NCI-H524 (cell line): Measurements from ENCODE around the gene SLC2A9.
"Not testable (repeated sequence)": the region's sequence is repeated elsewhere in the genome, so short reads cannot be mapped to it uniquely, and the experiment has no call there.

Experiments used
- DNase-seq, 2 experiments: peaks; one replicate each; lab custom pipeline; 2025; lab: John Stamatoyannopoulos, UW

The SLC2A9 gene

DNA sequence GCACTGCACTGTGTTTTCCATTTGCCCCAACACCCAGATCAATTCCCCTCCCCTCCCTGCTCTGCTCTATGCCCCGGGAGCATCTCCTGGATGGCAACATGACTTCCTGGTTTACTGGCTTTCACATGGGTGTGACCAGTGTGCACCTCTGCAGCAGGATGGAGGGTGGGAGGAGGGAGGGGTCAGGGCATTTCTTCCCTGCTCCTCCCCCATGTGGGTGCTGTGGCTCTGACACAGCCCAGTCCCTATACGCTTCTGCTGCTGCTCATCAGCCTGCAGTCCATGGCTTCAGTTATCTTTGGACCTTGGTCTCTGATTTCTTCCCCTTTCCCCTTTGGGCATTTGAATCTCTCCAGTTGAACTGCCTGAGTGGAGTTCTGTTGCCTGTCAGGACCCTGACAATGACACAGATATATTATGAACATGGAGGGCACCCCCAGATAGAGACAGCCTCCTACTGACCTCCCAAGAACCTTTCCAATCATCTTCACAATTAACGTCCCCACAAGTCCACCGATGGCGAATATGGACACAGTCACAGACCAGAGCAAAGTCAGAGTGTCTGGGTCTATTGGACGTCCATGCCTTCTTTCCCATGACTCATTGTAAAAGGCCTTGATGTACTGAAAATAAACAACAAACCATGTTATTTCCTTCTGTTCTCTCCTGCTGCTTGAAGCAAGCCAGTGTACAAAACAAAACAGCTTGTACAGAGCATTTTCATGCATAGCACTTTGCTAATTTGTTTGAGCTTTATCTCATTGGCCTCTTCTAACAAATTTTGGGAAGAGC is 24.8 kb downstream of the SLC2A9 start:
- DNase-seq: no peak

DNA sequence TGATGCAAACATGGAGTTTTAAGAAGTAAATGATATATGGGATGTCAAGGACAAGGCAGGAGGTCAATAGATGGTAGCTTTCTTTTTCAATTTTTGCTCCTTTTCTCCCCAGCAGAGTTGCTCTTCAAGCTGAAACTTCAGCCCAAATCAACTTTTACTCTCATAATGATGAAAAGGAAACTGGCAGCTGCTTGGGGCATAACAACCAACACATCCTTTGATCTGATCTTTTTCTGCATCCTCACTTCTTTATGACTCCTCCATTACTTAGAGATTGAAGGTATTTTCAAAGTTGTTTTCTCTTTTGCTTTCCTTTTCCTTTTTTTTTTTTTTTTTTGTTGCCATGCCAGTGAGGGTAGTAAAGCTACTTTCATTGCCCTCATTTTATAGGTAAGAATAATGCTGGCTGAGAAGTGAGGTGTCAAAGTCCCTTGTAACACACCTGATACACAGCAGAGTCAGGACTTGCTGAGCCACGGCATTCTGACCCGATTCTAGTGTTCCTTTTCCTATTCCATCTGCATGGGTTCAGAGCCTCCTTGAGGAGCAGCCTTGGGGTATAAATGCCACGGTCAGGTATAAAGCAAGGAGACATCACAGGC is 26.9 kb downstream of the SLC2A9 start:
- DNase-seq: no peak

DNA sequence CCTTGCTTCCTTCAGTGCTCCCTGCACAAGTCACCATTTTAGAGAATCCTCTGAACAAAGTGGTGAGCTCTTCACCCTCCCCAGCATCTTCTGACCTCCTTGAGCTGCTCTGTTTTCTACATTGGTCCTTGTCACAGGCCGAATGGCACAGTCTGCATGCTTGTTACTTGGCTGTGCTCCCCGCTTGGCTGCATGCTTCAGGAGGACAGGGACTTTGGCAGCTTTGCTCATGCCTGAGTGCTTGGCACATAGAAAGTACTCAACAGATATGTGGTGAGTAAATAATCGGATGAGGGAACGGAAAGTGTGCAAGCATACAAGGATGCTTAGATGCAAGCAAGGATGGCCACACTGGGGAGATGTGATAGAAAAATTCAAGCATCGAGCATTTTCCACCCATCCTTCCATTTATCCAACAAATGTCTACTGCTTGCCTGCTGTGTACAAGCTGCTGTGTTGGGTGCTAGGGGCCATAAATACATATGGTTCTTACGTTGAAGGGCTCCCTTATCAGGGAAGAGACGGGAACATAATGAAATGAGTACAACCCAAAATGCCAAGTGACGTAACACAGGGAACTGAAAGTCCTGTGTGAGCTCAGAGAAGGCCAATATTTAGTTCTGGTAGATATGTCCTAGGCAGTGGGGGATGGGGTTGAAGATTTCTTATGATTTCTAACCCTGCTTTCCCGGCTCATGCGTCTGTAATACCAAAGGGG is 31.2 kb downstream of the SLC2A9 start:
- DNase-seq: no peak

DNA sequence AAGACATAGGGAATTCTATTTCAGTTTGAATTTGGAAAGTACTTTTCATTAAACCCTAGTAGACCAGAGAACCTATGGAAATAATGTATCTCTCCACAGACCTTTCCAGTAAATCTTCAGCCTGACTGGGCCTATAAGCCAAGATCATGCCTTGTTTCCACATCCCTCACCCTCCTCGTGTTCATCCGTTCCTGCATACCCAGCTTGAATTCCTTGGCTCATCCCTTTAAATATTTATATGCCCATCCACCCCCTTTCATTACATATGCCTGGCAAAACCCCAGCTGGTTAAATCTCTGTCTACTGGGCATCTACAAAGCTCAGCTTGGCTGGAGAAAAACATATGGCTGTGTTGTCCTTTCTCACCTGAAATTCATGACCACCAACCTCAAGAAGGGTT is 32.4 kb downstream of the SLC2A9 start:
- no peak for DNase-seq

- no peak for DNase-seq
Measured at GRCh38 chr4:9988363-9988749, 32.9 kb downstream of the SLC2A9 start.

- no peak for DNase-seq
Measured at GRCh38 chr4:9987749-9988362, 33.4 kb downstream of the SLC2A9 start.

GRCh38 chr4:9984621-9985020 is 36.7 kb downstream of the SLC2A9 start:
- DNase-seq: no peak

- no peak for DNase-seq
Measured at GRCh38 chr4:9983211-9983610, 38.1 kb downstream of the SLC2A9 start.

GRCh38 chr4:9981899-9982298 is 39.4 kb downstream of the SLC2A9 start:
- not testable (repeated sequence) for DNase-seq

GRCh38 chr4:9980898-9981297 is 40.4 kb downstream of the SLC2A9 start:
- DNase-seq: no peak

GRCh38 chr4:9979101-9979701 is 42.1 kb downstream of the SLC2A9 start:
- DNase-seq: peak in 1 of 2 experiments; percentile 38

GRCh38 chr4:9977518-9978031 is 43.7 kb downstream of the SLC2A9 start:
- DNase-seq: no peak

DNA sequence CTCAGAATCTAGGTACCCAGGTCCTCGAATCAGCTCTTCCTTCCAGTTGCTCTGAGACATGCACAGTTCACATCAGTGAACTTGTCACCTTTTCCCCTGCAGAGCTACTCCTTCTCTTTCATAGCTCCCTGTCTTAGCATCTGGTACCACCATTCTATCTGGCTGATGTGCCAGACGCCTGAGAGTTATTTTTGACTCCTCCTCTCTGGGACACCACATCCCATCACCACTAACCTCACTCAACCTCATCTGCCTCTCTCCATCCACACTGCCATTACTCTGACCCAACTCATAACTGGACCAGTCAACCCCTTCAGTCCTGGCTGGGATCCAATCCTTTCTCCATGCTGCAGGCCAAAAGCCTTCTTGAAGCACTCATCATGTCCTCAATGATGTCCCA is 44.5 kb downstream of the SLC2A9 start:
- DNase-seq: no peak

DNA sequence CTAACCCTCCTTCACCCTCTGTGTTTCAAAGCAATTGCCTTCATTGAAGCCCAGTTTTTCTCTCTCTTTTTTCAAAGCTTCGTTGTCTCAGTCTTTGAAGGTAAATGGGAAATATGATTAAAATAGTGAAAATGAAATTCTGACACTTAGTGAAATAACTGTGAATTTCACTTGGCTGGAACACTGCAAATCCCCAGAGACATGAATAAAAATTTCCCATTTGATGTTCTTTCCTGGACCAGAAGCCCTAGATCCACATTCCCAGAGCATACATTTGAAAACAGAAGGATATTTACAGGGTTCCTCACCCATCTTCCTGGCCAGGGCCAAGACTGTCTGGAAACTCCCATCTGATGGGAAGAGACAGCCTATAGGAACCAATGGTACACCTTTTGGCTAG is 45.0 kb downstream of the SLC2A9 start:
- DNase-seq: no peak

DNA sequence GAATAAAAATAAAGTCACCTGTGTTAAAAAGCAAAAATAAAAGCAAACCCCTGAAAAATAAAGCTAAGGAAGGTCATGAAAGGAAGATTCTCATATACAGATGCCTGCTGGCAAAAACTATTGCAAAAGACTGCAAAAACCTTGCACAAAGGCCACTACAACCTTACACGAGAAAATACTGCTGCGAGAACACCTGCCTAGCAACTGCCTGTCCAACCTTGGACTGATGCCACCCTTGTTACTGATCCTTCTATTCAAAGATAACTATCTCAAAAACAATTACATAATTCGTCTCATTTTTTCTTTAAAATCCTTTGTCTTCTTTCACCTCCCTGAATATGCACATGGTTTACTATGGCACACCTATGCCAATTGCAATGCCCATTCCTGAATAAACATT is 49.6 kb downstream of the SLC2A9 start:
- DNase-seq: no peak

- no peak for DNase-seq
Measured at GRCh38 chr4:9970399-9971011, 50.8 kb downstream of the SLC2A9 start.

DNA sequence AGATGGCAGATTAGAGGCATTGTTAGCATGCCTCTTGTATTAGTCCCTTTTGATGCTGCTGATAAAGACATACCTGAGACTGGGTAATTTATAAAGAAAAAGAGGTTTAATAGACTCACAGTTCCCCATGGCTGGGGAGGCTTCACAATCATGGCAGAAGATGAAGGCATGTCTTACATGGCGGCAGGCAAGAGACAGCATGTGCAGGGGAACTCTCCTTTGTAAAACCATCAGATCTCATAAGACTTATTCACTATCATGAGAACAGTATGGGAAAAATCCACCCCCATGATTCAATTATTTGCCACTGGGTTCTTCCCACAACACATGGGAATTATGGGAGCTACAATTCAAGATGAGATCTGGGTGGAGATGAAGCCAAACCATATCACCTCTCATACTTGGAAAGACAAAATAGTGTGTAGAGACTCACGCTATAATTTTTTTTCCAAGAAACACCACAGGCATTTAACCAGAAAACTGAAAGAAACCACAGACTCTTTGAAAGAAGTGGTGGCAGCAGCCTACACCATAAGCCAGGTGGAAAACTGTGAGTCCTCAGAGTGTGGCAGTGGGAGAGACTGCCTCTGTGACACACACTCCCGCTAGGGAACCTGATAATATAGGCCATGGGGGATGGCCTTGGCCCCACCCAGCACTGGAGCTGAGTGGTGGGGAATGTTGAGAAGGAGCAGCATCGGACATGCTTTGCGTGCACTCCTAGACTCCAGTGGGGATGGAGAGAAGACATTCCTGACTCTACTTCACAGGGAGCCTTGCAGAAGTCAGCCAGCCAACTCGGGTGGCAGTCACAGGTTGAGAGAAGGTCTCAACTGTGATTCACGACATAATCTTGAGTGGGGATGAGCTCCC is 51.5 kb downstream of the SLC2A9 start:
- no peak for DNase-seq

DNA sequence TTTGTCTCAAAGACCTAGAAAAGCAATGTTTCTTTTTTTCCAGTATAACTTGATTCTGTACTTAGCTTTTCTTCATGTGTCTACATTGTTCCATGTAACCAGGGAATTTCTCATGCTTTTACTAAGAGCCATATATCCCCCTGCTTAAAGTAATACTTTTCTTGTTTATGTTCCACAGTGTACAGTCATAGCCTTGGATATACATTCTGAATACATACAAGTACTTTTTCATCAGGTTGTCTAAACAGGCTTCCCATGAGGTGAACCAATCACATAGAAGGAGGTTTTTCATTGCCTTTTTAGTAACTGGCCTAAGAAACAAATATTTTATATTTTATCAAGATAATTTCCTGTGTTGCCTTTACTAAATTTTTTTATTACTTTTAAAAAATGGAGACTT is 52.8 kb downstream of the SLC2A9 start:
- DNase-seq: no peak

GRCh38 chr4:9964879-9965278 is 56.4 kb downstream of the SLC2A9 start:
- no peak for DNase-seq

DNA sequence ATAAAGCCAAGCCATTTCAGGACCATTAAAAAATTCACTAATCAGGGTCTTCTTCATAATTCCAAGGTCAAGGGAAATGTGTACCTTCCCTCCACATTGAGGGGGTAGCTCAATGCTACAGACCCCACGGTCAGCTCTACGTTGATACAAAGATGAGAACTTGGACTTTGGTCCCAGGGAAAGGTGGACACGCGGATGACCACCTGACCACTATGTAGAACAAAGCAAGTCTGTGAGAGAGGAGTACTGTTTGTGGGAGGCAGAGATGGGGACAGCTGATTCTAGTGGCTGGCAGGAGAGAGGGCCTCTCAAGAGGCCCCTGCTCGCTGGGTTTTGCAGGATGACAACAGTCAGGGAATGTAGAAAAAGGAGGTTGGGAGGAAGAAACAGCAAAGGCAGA is 58.0 kb downstream of the SLC2A9 start:
- no peak for DNase-seq
